ENCODE measurements around the gene IFI27L1. TPM values are rescaled to one million over a fixed set of nuclear protein-coding genes. Genes with fewer than 3 reads are reported as not detected.

The IFI27L1 gene
- polyA plus RNA-seq (2013) = 17.1 TPM

- WGBS (ENCODE audit: insufficient coverage) = under 1% methylated on average over 64 of the region's 77 CpGs
- DNase-seq = peak; percentile 95 to 98 (median 98)
- POLR2A ChIA-PET = no interaction called here
Observed at GRCh38 chr14:94080621-94081385, at the start of gene IFI27L1, which contains the start of gene DDX24. IFI27L1 (plus strand) TSS chr14:94081310; CDS start chr14:94096938, 15,628 bp downstream. DDX24 (minus strand) TSS chr14:94081202; CDS start chr14:94079742, 1,460 bp downstream.

GRCh38 chr14:94031883-94032279 is 49.2 kb upstream of the IFI27L1 start:
- Histone ChIP-seq H3K4me3 (ENCODE audit: control insufficient read depth in 1 of 7, extremely low read depth in 1 of 7, insufficient read depth in 4 of 7, low read depth in 2 of 7, low read length in 6 of 7) (no peak overlapping the region), H3K27me3 (replicated peaks in 2 of 5; ENCODE audit: control insufficient read depth in 4 of 5, insufficient read depth in 5 of 5, low read length in 4 of 5) (no peaks in the 10 kb centered on the region), H3K9me3 (ENCODE audit: control extremely low read depth in 1 of 5, control insufficient read depth in 4 of 5, insufficient read depth in 2 of 5, low read depth in 1 of 5, low read length in 4 of 5) (peaks cover 0 to 2% (median 0%) of the 10 kb centered on the region in 5 experiments), H3K36me3 (ENCODE audit: control insufficient read depth in 4 of 4, insufficient read depth in 4 of 4, low read length in 3 of 4) (no peaks in the 10 kb centered on the region), H3K4me1 (ENCODE audit: control extremely low read depth in 1 of 4, control insufficient read depth in 4 of 4, insufficient read depth in 4 of 4, low read length in 3 of 4) (peaks cover 0 to 16% (median 12%) of the 10 kb centered on the region in 4 experiments), H3K27ac (ENCODE audit: insufficient read depth in 1 of 2, low read depth in 1 of 2, low read length in 2 of 2, poor library complexity in 1 of 2, severe bottlenecking in 2 of 2) (no peak overlapping the region)
- ChIA-PET CTCF (interaction anchor here (0.9 to 1.8 kb wide), 2 partner anchors 11 to 19 kb away, joined by 3 to 5 read pairs; no protein-coding TSS in a partner anchor), POLR2A (no interaction called here)
- DNase-seq = no peak
- 86% methylated on average over 3 of the region's 7 CpGs for WGBS (ENCODE audit: insufficient coverage)

More at GRCh38 chr14:94080621-94081385, at the start of gene IFI27L1, which contains the start of gene DDX24:
- Histone ChIP-seq H3K9me3 (ENCODE audit: control extremely low read depth in 1 of 5, control insufficient read depth in 4 of 5, insufficient read depth in 2 of 5, low read depth in 1 of 5, low read length in 4 of 5) (peaks cover 0 to 8% (median 2%) of the 10 kb centered on the region in 5 experiments), H3K27me3 (replicated peaks in 2 of 5; ENCODE audit: control insufficient read depth in 4 of 5, insufficient read depth in 5 of 5, low read length in 4 of 5) (no peaks in the 10 kb centered on the region), H3K4me3 (ENCODE audit: control insufficient read depth in 1 of 7, extremely low read depth in 1 of 7, insufficient read depth in 4 of 7, low read depth in 2 of 7, low read length in 6 of 7) (peak within 1 kb of the TSS; percentile 88 to 95 (median 91)), H3K27ac (ENCODE audit: insufficient read depth in 1 of 2, low read depth in 1 of 2, low read length in 2 of 2, poor library complexity in 1 of 2, severe bottlenecking in 2 of 2) (peak within 1 kb of the TSS; percentile 77 to 92), H3K4me1 (ENCODE audit: control extremely low read depth in 1 of 4, control insufficient read depth in 4 of 4, insufficient read depth in 4 of 4, low read length in 3 of 4) (peaks cover 12 to 39% (median 26%) of the 10 kb centered on the region in 4 experiments), H3K36me3 (ENCODE audit: control insufficient read depth in 4 of 4, insufficient read depth in 4 of 4, low read length in 3 of 4) (peaks cover 0 to 29% (median 13%) of the 10 kb centered on the region in 4 experiments)
- CTCF ChIA-PET = interaction anchor here (0.7 to 1.8 kb wide), 3 partner anchors 15 to 56 kb away, joined by 3 to 5 read pairs (median 3); no protein-coding TSS in a partner anchor

- Histone ChIP-seq H3K4me3 (ENCODE audit: control insufficient read depth in 1 of 7, extremely low read depth in 1 of 7, insufficient read depth in 4 of 7, low read depth in 2 of 7, low read length in 6 of 7) (no peak overlapping the region), H3K27me3 (replicated peaks in 2 of 5; ENCODE audit: control insufficient read depth in 4 of 5, insufficient read depth in 5 of 5, low read length in 4 of 5) (no peaks in the 10 kb centered on the region), H3K36me3 (ENCODE audit: control insufficient read depth in 4 of 4, insufficient read depth in 4 of 4, low read length in 3 of 4) (no peaks in the 10 kb centered on the region), H3K9me3 (ENCODE audit: control extremely low read depth in 1 of 5, control insufficient read depth in 4 of 5, insufficient read depth in 2 of 5, low read depth in 1 of 5, low read length in 4 of 5) (peaks cover 0 to 2% (median 0%) of the 10 kb centered on the region in 5 experiments), H3K4me1 (ENCODE audit: control extremely low read depth in 1 of 4, control insufficient read depth in 4 of 4, insufficient read depth in 4 of 4, low read length in 3 of 4) (no peaks in the 10 kb centered on the region), H3K27ac (ENCODE audit: insufficient read depth in 1 of 2, low read depth in 1 of 2, low read length in 2 of 2, poor library complexity in 1 of 2, severe bottlenecking in 2 of 2) (no peak overlapping the region)
- no peak for DNase-seq
- POLR2A ChIA-PET = no interaction called here
- WGBS (ENCODE audit: insufficient coverage) = 83% methylated on average over 1 of the region's 3 CpGs
- CTCF ChIA-PET = interaction anchor here (0.8 to 6.5 kb wide), 13 partner anchors 9 to 108 kb away, joined by 3 to 50 read pairs (median 6); partner anchors contain the start of genes CCDC197, IFI27L2 and OTUB2
Observed at GRCh38 chr14:94034886-94035285, 46.2 kb upstream of the IFI27L1 start.

- peaks cover 0 to 2% (median 0%) of the 10 kb centered on the region in 5 experiments for H3K9me3 ChIP-seq (ENCODE audit: control extremely low read depth in 1 of 5, control insufficient read depth in 4 of 5, insufficient read depth in 2 of 5, low read depth in 1 of 5, low read length in 4 of 5)
- H3K27ac ChIP-seq (ENCODE audit: insufficient read depth in 1 of 2, low read depth in 1 of 2, low read length in 2 of 2, poor library complexity in 1 of 2, severe bottlenecking in 2 of 2) = no peak overlapping the region
- WGBS (ENCODE audit: insufficient coverage) = 28% methylated on average over 9 of the region's 12 CpGs
- H3K27me3 ChIP-seq (replicated peaks in 2 of 5; ENCODE audit: control insufficient read depth in 4 of 5, insufficient read depth in 5 of 5, low read length in 4 of 5) = no peaks in the 10 kb centered on the region
- DNase-seq = peak; percentile 80 to 86 (median 80)
- POLR2A ChIA-PET = interaction anchor here (0.5 kb wide), 1 partner anchor 10 kb away, joined by 3 read pairs; no protein-coding TSS in a partner anchor
- H3K4me3 ChIP-seq (ENCODE audit: control insufficient read depth in 1 of 7, extremely low read depth in 1 of 7, insufficient read depth in 4 of 7, low read depth in 2 of 7, low read length in 6 of 7) = no peak overlapping the region
- no peaks in the 10 kb centered on the region for H3K36me3 ChIP-seq (ENCODE audit: control insufficient read depth in 4 of 4, insufficient read depth in 4 of 4, low read length in 3 of 4)
- no peaks in the 10 kb centered on the region for H3K4me1 ChIP-seq (ENCODE audit: control extremely low read depth in 1 of 4, control insufficient read depth in 4 of 4, insufficient read depth in 4 of 4, low read length in 3 of 4)
- CTCF ChIA-PET = interaction anchor here (0.7 to 6.5 kb wide), 31 partner anchors 8 to 449 kb away, joined by 3 to 50 read pairs (median 4); partner anchors contain the start of genes OTUB2 and PPP4R4
Observed at GRCh38 chr14:94036313-94037167, 44.6 kb upstream of the IFI27L1 start.

GRCh38 chr14:94037954-94038353 is 43.2 kb upstream of the IFI27L1 start:
- POLR2A ChIA-PET = interaction anchor here (0.6 kb wide), 1 partner anchor 139 kb away, joined by 3 read pairs; no protein-coding TSS in a partner anchor

GRCh38 chr14:94038510-94038909 is 42.6 kb upstream of the IFI27L1 start:
- Histone ChIP-seq H3K27ac (ENCODE audit: insufficient read depth in 1 of 2, low read depth in 1 of 2, low read length in 2 of 2, poor library complexity in 1 of 2, severe bottlenecking in 2 of 2) (no peak overlapping the region), H3K27me3 (replicated peaks in 2 of 5; ENCODE audit: control insufficient read depth in 4 of 5, insufficient read depth in 5 of 5, low read length in 4 of 5) (no peaks in the 10 kb centered on the region), H3K4me1 (ENCODE audit: control extremely low read depth in 1 of 4, control insufficient read depth in 4 of 4, insufficient read depth in 4 of 4, low read length in 3 of 4) (no peaks in the 10 kb centered on the region), H3K4me3 (ENCODE audit: control insufficient read depth in 1 of 7, extremely low read depth in 1 of 7, insufficient read depth in 4 of 7, low read depth in 2 of 7, low read length in 6 of 7) (no peak overlapping the region), H3K36me3 (ENCODE audit: control insufficient read depth in 4 of 4, insufficient read depth in 4 of 4, low read length in 3 of 4) (no peaks in the 10 kb centered on the region), H3K9me3 (ENCODE audit: control extremely low read depth in 1 of 5, control insufficient read depth in 4 of 5, insufficient read depth in 2 of 5, low read depth in 1 of 5, low read length in 4 of 5) (peaks cover 0 to 2% (median 0%) of the 10 kb centered on the region in 5 experiments)
- 100% methylated on average over 6 of the region's 7 CpGs for WGBS (ENCODE audit: insufficient coverage)
- ChIA-PET CTCF (interaction anchor here (0.8 to 6.5 kb wide), 6 partner anchors 8 to 136 kb away, joined by 3 to 50 read pairs (median 5); no protein-coding TSS in a partner anchor), POLR2A (interaction anchor here (0.6 kb wide), 1 partner anchor 139 kb away, joined by 3 read pairs; no protein-coding TSS in a partner anchor)
- no peak for DNase-seq

More at GRCh38 chr14:94037954-94038353, 43.2 kb upstream of the IFI27L1 start:
- Histone ChIP-seq H3K27ac (ENCODE audit: insufficient read depth in 1 of 2, low read depth in 1 of 2, low read length in 2 of 2, poor library complexity in 1 of 2, severe bottlenecking in 2 of 2) (no peak overlapping the region), H3K9me3 (ENCODE audit: control extremely low read depth in 1 of 5, control insufficient read depth in 4 of 5, insufficient read depth in 2 of 5, low read depth in 1 of 5, low read length in 4 of 5) (peaks cover 0 to 2% (median 0%) of the 10 kb centered on the region in 5 experiments), H3K27me3 (replicated peaks in 2 of 5; ENCODE audit: control insufficient read depth in 4 of 5, insufficient read depth in 5 of 5, low read length in 4 of 5) (no peaks in the 10 kb centered on the region), H3K36me3 (ENCODE audit: control insufficient read depth in 4 of 4, insufficient read depth in 4 of 4, low read length in 3 of 4) (no peaks in the 10 kb centered on the region), H3K4me3 (ENCODE audit: control insufficient read depth in 1 of 7, extremely low read depth in 1 of 7, insufficient read depth in 4 of 7, low read depth in 2 of 7, low read length in 6 of 7) (no peak overlapping the region), H3K4me1 (ENCODE audit: control extremely low read depth in 1 of 4, control insufficient read depth in 4 of 4, insufficient read depth in 4 of 4, low read length in 3 of 4) (no peaks in the 10 kb centered on the region)
- CTCF ChIA-PET = interaction anchor here (0.8 to 6.5 kb wide), 7 partner anchors 9 to 137 kb away, joined by 3 to 50 read pairs (median 6); no protein-coding TSS in a partner anchor
- WGBS (ENCODE audit: insufficient coverage) = 97% methylated on average over 9 of the region's 9 CpGs
- no peak for DNase-seq

Measured in common myeloid progenitor, CD34-positive (primary cell).